ENCODE results near the gene PRDX3. TPM values are rescaled to one million over a fixed set of nuclear protein-coding genes. Genes with fewer than 3 reads are reported as not detected.

The PRDX3 gene
- total RNA-seq, 1 donor from 2014 or later: 63.7 TPM

GRCh38 chr10:119120413-119120867 is 58.2 kb downstream of the PRDX3 start:
- H3K27ac Mint-ChIP-seq: no peak overlapping the region

GRCh38 chr10:119119400-119119799 is 59.2 kb downstream of the PRDX3 start:
- peak overlapping the region; percentile 18 for H3K27ac Mint-ChIP-seq
- DNase-seq (no peak), ATAC-seq (ENCODE audit: low read depth) (no peak)
- peaks cover 46% of the 10 kb centered on the region for H3K36me3 Mint-ChIP-seq (ENCODE audit: low read depth)
- intact Hi-C loops (cut with micrococcal nuclease): no loop called here
- no peaks in the 10 kb centered on the region for H3K9me3 Mint-ChIP-seq
- H3K4me3 Mint-ChIP-seq: no peak overlapping the region
- no peak for TF ChIP-seq CTCF (IDR thresholded peaks at IDR 0.05)
- CTCF ChIA-PET: no interaction called here
- no peaks in the 10 kb centered on the region for H3K27me3 Mint-ChIP-seq
- POLR2A ChIA-PET: interaction anchor here (0.7 kb wide), 1 partner anchor 39 kb away, joined by 4 read pairs; the partner anchor contains the start of gene EIF3A
- peaks cover 4% of the 10 kb centered on the region for H3K4me1 Mint-ChIP-seq

More at GRCh38 chr10:119120413-119120867, 58.2 kb downstream of the PRDX3 start:
- ATAC-seq (ENCODE audit: low read depth) (no peak), DNase-seq (no peak)
- CTCF ChIA-PET: no interaction called here
- POLR2A ChIA-PET: no interaction called here
- H3K4me3 Mint-ChIP-seq: no peak overlapping the region
- no peak for TF ChIP-seq CTCF (IDR thresholded peaks at IDR 0.05)
- H3K9me3 Mint-ChIP-seq: no peaks in the 10 kb centered on the region
- peaks cover 44% of the 10 kb centered on the region for H3K36me3 Mint-ChIP-seq (ENCODE audit: low read depth)
- peaks cover 4% of the 10 kb centered on the region for H3K4me1 Mint-ChIP-seq
- intact Hi-C loops (cut with micrococcal nuclease): no loop called here
- no peaks in the 10 kb centered on the region for H3K27me3 Mint-ChIP-seq

- H3K27ac Mint-ChIP-seq: no peak overlapping the region
- ChIA-PET POLR2A (no interaction called here), CTCF (no interaction called here)
- no peak overlapping the region for H3K4me3 Mint-ChIP-seq
- no peaks in the 10 kb centered on the region for H3K27me3 Mint-ChIP-seq
- no peak for DNase-seq
- peaks cover 4% of the 10 kb centered on the region for H3K4me1 Mint-ChIP-seq
- no peak for TF ChIP-seq CTCF (IDR thresholded peaks at IDR 0.05)
- no peak for ATAC-seq (ENCODE audit: low read depth)
- no peaks in the 10 kb centered on the region for H3K9me3 Mint-ChIP-seq
- H3K36me3 Mint-ChIP-seq (ENCODE audit: low read depth): peaks cover 51% of the 10 kb centered on the region
- intact Hi-C loops (cut with micrococcal nuclease): no loop called here
These were observed 60.4 kb downstream of the PRDX3 start for GRCh38 chr10:119118231-119118630.

Other genes with a start within 250 kb of the PRDX3 start
- gene NANOS1, start 149.1 kb downstream of the PRDX3 start, total RNA-seq: 0.15 and 0.33 TPM in 2 replicates
- gene EIF3A, start 98.0 kb downstream of the PRDX3 start, total RNA-seq: 109 and 114 TPM in 2 replicates
- gene DENND10, start 74.7 kb downstream of the PRDX3 start, total RNA-seq: 14.4 and 15.0 TPM in 2 replicates
- 18.4 and 21.7 TPM in 2 replicates for gene SFXN4, start 13.1 kb downstream of the PRDX3 start, total RNA-seq
- gene GRK5, start 28.8 kb upstream of the PRDX3 start, total RNA-seq: 19.9 and 21.3 TPM in 2 replicates